ENCODE results near the gene FAM200B.
A peak's percentile ranks its signal among the peaks of the same experiment; 100 is the strongest.
"Not testable (repeated sequence)": the region's sequence is repeated elsewhere in the genome, so short reads cannot be mapped to it uniquely, and the experiment has no call there.

Gene FAM200B

GRCh38 chr4:15718959-15719358, 37.3 kb downstream of the FAM200B start:
- FAIRE-seq (no peak), DNase-seq (ENCODE audit: insufficient read length, low spot score) (no peak)
- TF ChIP-seq POLR2A (IDR thresholded peaks at IDR 0.05; ENCODE audit: low read depth, low read length), result no peak

GRCh38 chr4:15719506-15719905, 37.9 kb downstream of the FAM200B start:
- DNase-seq (ENCODE audit: insufficient read length, low spot score) (no peak), FAIRE-seq (no peak)
- TF ChIP-seq POLR2A (IDR thresholded peaks at IDR 0.05; ENCODE audit: low read depth, low read length), result no peak

DNA sequence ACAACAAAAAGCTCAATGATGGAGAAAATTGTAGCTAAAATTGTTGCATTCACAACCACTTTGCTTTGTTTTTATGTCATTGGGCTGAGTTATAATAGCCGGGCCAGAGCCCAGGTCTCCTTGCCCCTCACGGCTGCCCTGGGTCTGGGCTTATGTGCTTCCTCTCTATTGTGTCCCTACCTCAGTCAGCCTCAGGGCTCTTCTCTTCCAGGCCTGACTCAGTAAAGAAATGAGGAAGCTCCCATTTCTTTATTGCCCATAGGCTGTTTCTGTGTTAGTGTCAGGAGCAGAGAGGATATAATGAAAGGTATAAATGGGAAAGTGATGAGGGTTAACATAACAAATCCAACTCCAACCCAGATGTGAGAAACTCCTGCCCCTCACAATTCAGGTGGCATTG, 39.2 kb downstream of the FAM200B start:
- no peak for TF ChIP-seq POLR2A (IDR thresholded peaks at IDR 0.05; ENCODE audit: low read depth, low read length)
- DNase-seq (ENCODE audit: insufficient read length, low spot score) (no peak), FAIRE-seq (no peak)

- FAIRE-seq, result no peak
- TF ChIP-seq POLR2A (IDR thresholded peaks at IDR 0.05; ENCODE audit: low read depth, low read length), result no peak
- no peak for DNase-seq (ENCODE audit: insufficient read length, low spot score)
Measured at GRCh38 chr4:15725608-15726007, 44.0 kb downstream of the FAM200B start.

DNA sequence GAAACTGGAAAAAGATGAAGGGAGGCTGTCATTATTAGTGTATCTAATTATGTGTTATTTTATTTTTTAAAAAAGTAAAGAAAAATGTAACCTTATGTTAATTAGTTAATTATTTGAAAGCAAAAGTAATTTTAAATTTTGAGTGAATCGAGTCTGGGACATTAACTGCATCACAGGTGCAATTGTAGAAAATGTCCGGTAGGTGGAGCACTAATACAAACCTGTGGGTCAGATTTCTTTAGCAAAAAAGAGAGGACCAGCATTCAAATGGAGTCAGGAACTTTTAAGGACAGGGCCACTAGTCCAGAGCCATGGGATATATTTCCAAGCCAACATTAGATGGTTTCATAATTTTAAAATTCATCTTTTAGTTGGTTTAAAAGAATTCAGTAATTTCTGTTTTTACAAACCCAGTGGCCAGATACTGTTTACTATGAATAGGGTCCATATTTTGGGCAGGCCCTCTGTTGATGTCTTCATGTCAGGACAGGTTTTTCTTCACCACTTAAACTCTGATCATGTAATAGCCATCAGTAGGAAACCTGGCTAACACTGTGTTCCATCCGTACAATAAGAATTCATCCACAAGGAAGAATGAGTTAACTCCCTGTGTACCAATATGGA, 48.4 kb downstream of the FAM200B start:
- DNase-seq (ENCODE audit: insufficient read length, low spot score), result peak; percentile 10
- TF ChIP-seq POLR2A (IDR thresholded peaks at IDR 0.05; ENCODE audit: low read depth, low read length), result no peak
- FAIRE-seq, result no peak

DNA sequence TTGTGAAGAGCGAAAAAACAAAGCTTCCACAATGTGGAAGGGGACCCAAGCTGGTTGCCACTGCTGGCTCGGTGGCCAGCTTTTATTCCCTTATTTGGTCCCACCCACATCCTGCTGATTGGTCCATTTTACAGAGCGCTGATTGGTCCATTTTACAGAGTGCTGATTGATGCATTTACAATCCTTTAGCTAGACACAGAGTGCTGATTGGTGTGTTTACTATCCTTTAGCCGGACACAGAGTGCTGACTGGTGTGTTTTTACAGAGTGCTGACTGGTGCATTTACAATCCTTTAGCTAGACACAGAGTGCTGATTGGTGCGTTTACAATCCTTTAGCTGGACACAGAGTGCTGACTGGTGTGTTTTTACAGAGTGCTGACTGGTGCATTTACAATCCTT, 51.4 kb downstream of the FAM200B start:
- DNase-seq (ENCODE audit: insufficient read length, low spot score); FAIRE-seq: not testable (repeated sequence)

GRCh38 chr4:15735536-15735935, 53.9 kb downstream of the FAM200B start:
- no peak for TF ChIP-seq POLR2A (IDR thresholded peaks at IDR 0.05; ENCODE audit: low read depth, low read length)
- no peak for FAIRE-seq
- no peak for DNase-seq (ENCODE audit: insufficient read length, low spot score)

DNA sequence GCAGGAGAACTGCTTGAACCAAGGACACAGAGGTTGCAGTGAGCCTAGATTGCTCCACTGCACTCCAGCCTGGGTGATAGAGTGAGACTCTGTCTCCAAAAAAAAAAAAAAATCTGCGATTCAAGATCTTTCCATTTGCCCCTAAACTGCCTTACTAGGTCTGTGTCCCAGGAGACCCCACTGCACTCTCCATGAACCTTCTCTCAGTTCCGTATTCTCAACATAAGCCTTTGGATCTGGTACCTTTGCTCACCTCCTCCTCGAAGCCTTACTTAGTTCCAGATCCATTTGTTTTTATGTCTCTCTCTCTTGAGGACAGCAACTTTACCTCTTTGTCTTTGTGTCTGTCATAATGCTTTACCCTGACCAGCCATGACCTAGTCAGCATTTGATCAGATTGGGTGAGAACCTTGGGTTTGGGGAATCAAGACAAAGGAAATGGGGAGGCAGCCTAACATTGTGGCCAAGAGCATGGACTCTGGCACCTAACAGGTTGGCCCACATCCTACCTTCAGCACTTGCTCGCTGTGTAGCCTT, 55.0 kb downstream of the FAM200B start:
- DNase-seq (ENCODE audit: insufficient read length, low spot score) (no peak), FAIRE-seq (no peak)
- no peak for TF ChIP-seq POLR2A (IDR thresholded peaks at IDR 0.05; ENCODE audit: low read depth, low read length)

- TF ChIP-seq POLR2A (IDR thresholded peaks at IDR 0.05; ENCODE audit: low read depth, low read length), result no peak
- no peak for FAIRE-seq
- no peak for DNase-seq (ENCODE audit: insufficient read length, low spot score)
Measured at GRCh38 chr4:15737255-15737654, 55.6 kb downstream of the FAM200B start.

GRCh38 chr4:15738877-15739276, 57.2 kb downstream of the FAM200B start:
- DNase-seq (ENCODE audit: insufficient read length, low spot score) (no peak), FAIRE-seq (no peak)
- no peak for TF ChIP-seq POLR2A (IDR thresholded peaks at IDR 0.05; ENCODE audit: low read depth, low read length)

Data from H54 (cell line).